GM23248 (cell line): ENCODE measurements around the gene POLRMT. TPM values are rescaled to one million over a fixed set of nuclear protein-coding genes. Genes with fewer than 3 reads are reported as not detected.
"Not testable (repeated sequence)": the region's sequence is repeated elsewhere in the genome, so short reads cannot be mapped to it uniquely, and the experiment has no call there.

Experiments
- DNase-seq: peaks from one replicate; pipeline ENCODE4 v3.0.0-alpha.2; 2015
- H2AFZ ChIP-seq: fragments of 200-600 bp; sonication (generic); 2 replicates; pipeline ENCODE4 v1.6.1; 2016; ENCODE audit warnings: antibody characterized with exemption
- H3F3A ChIP-seq: fragments of 200-600 bp; sonication (generic); 2 replicates; pipeline ENCODE4 v1.6.1; 2016; ENCODE audit warnings: mild to moderate bottlenecking, antibody characterized with exemption, mixed run types; ENCODE audit not compliant: insufficient read depth
- H3K27ac ChIP-seq: fragments of 200-600 bp; sonication (generic); 2 replicates; pipeline ENCODE4 v1.5.1; 2016; ENCODE audit warnings: mild to moderate bottlenecking
- H3K27me3 ChIP-seq: fragments of 200-600 bp; sonication (generic); replicated peaks from 2 replicates; pipeline ENCODE4 v1.6.1; 2016; ENCODE audit warnings: mild to moderate bottlenecking; ENCODE audit not compliant: insufficient read depth
- H3K36me3 ChIP-seq: fragments of 200-600 bp; sonication (generic); 2 replicates; pipeline ENCODE4 v1.6.1; 2016; ENCODE audit warnings: low read depth, mild to moderate bottlenecking
- H3K4me1 ChIP-seq: fragments of 200-600 bp; sonication (generic); 2 replicates; pipeline ENCODE4 v1.6.1; 2016; ENCODE audit warnings: mild to moderate bottlenecking; ENCODE audit not compliant: insufficient read depth
- H3K4me2 ChIP-seq: fragments of 200-600 bp; sonication (generic); one replicate; pipeline ENCODE4 v1.6.1; 2016; ENCODE audit warnings: mild to moderate bottlenecking; ENCODE audit not compliant: unreplicated experiment
- H3K4me3 ChIP-seq: fragments of 200-600 bp; sonication (generic); 2 replicates; pipeline ENCODE4 v1.5.1; 2016; ENCODE audit warnings: mild to moderate bottlenecking
- H3K79me2 ChIP-seq: fragments of 200-600 bp; sonication (generic); 2 replicates; pipeline ENCODE4 v1.6.1; 2016; ENCODE audit warnings: mild to moderate bottlenecking; ENCODE audit not compliant: insufficient read depth
- H3K9ac ChIP-seq: fragments of 200-600 bp; sonication (generic); 2 replicates; pipeline ENCODE4 v1.6.1; 2016; ENCODE audit warnings: mild to moderate bottlenecking
- H3K9me2 ChIP-seq: fragments of 200-600 bp; sonication (generic); 2 replicates; pipeline ENCODE4 v1.6.1; 2016; ENCODE audit warnings: mixed run types, mild to moderate bottlenecking, moderate library complexity; ENCODE audit not compliant: insufficient read depth
- H3K9me3 ChIP-seq: fragments of 200-600 bp; sonication (generic); one replicate; pipeline ENCODE4 v1.6.1; 2017; ENCODE audit warnings: low read depth
- H4K20me1 ChIP-seq: fragments of 200-600 bp; sonication (generic); 2 replicates; pipeline ENCODE4 v1.6.0; 2016; ENCODE audit not compliant: insufficient read depth
- EZH2 ChIP-seq: fragments of 200-600 bp; sonication (generic); IDR thresholded peaks from 2 replicates; pipeline ENCODE4 v1.6.1; 2018; ENCODE audit warnings: antibody characterized with exemption, mild to moderate bottlenecking; ENCODE audit not compliant: insufficient read depth, poor library complexity, severe bottlenecking
- EZH2phosphoT487 ChIP-seq: fragments of 200-600 bp; sonication (generic); IDR thresholded peaks from 2 replicates; pipeline ENCODE4 v1.6.1; 2018; ENCODE audit warnings: antibody characterized with exemption, moderate library complexity, mild to moderate bottlenecking, low read depth; ENCODE audit not compliant: insufficient read depth
- WGBS, 2 experiments: methylation state at CpG; one replicate each; pipeline ENCODE4 v1.1.6; 2015 to 2017; ENCODE audit warnings: low lambda C conversion rate in 2 of 2, low coverage in 1 of 2; ENCODE audit errors: missing lambda C conversion rate in 2 of 2; 5-methylcytosine and 5-hydroxymethylcytosine counted together
- in situ Hi-C: fragments of 300-500 bp; cut with MboI; formaldehyde crosslinking; loops from 2 replicates; pipeline ENCODE4 v1.15.0; 2020
- polyA plus RNA-seq: library from polyadenylated mRNA; unstranded; fragments of >200 nt; fragmentation: Nextera tagmentation; extraction: Ambion mirVana; gene quantifications from 2 replicates; pipeline ENCODE4 v1.2.1, GENCODE V29; 2016
- total RNA-seq: library from RNA; depleted of rRNA; stranded (reverse); fragments of >200 nt; shearing (Covaris generic); gene quantifications from 2 replicates; pipeline ENCODE4 v1.2.3, GENCODE V29; 2014

The POLRMT gene
- total and polyA plus RNA-seq, 2 experiments from 2014 or later = 23.6 to 36.2 TPM

DNA sequence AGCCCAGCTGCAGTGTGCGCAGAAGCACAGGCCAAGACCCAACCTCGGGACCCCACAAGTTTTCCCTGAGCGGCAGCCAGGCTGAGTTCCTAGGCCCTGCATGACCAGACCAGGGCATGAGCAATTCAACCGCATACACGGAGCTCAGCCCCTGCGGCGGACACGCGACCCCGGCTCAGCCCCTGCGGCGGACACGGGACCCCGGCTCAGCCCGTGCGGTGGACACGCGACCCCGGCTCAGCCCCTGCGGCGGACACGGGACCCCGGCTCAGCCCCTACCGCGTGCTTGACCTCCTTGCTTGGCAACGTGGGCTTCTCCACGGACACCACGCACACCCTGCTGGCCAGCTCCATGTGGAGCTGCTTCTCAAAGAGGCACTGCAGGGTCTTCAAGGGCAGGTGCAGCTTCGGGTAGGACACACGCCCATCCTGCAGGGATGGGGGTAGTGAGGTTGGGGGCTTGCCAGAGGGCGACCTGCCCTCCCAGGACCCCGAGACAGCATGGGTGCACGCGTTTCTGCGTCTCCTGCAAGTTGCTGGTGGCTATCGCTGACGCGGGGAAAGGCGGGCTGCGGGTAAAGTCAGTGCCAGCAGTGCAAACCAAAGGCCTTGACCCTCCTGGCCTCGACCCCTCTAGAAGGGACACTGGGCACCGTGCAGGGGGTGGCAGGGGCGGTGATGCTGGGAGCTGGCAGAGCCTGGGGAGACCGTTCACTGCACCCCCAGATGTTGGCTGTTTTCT lies 10.0 kb downstream of the POLRMT start:
- no peak for DNase-seq
- in situ Hi-C loops = no loop called here
- peaks cover 3% of the 10 kb centered on the region; the same call in 1 of the 2 replicates for H3K36me3 ChIP-seq
- H3F3A ChIP-seq = no peaks in the 10 kb centered on the region
- WGBS, 2 experiments = 89 to 90% methylated on average over 25 to 44 of the region's 44 CpGs
- no peaks in the 10 kb centered on the region for H3K9me3 ChIP-seq
- H3K27ac ChIP-seq = no peak overlapping the region
- no peaks in the 10 kb centered on the region for H3K4me1 ChIP-seq
- H3K4me3 ChIP-seq = no peak overlapping the region
- no peak overlapping the region for H3K9ac ChIP-seq
- H3K9me2 ChIP-seq = no peaks in the 10 kb centered on the region
- H2AFZ ChIP-seq = no peak overlapping the region
- H3K4me2 ChIP-seq = no peak overlapping the region
- H3K79me2 ChIP-seq = peaks cover 5% of the 10 kb centered on the region; the same call in 1 of the 2 replicates
- H4K20me1 ChIP-seq = no peaks in the 10 kb centered on the region
- no peak for TF ChIP-seq EZH2
- TF ChIP-seq EZH2phosphoT487 = no peak
- H3K27me3 ChIP-seq = no peaks in the 10 kb centered on the region

- H3K36me3 ChIP-seq = no peaks in the 10 kb centered on the region
- H3K4me3 ChIP-seq = no peak overlapping the region
- no peak for DNase-seq
- no peak overlapping the region for H2AFZ ChIP-seq
- TF ChIP-seq EZH2 = no peak
- no peak for TF ChIP-seq EZH2phosphoT487
- H3K79me2 ChIP-seq = peaks cover 5% of the 10 kb centered on the region; the same call in 1 of the 2 replicates
- no peaks in the 10 kb centered on the region for H3K27me3 ChIP-seq
- no peaks in the 10 kb centered on the region for H3K9me2 ChIP-seq
- H3K4me2 ChIP-seq = no peak overlapping the region
- no peak overlapping the region for H3K9ac ChIP-seq
- no peaks in the 10 kb centered on the region for H3K9me3 ChIP-seq
- H3K27ac ChIP-seq = no peak overlapping the region
- in situ Hi-C loops = no loop called here
- no peaks in the 10 kb centered on the region for H3K4me1 ChIP-seq
- no peaks in the 10 kb centered on the region for H4K20me1 ChIP-seq
- 94 to 95% methylated on average over 36 to 37 of the region's 37 CpGs for WGBS, 2 experiments
- no peaks in the 10 kb centered on the region for H3F3A ChIP-seq
Measured at GRCh38 chr19:622666-623065, 10.7 kb downstream of the POLRMT start.

GRCh38 chr19:621819-622218 lies 11.5 kb downstream of the POLRMT start:
- H3F3A ChIP-seq = no peaks in the 10 kb centered on the region
- no peaks in the 10 kb centered on the region for H3K27me3 ChIP-seq
- H3K4me1 ChIP-seq = no peaks in the 10 kb centered on the region
- H3K36me3 ChIP-seq = no peaks in the 10 kb centered on the region
- H2AFZ ChIP-seq = no peak overlapping the region
- in situ Hi-C loops = no loop called here
- no peaks in the 10 kb centered on the region for H3K9me2 ChIP-seq
- WGBS, 2 experiments = 92 to 93% methylated on average over 24 of the region's 24 CpGs
- no peak overlapping the region for H3K9ac ChIP-seq
- no peak overlapping the region for H3K4me3 ChIP-seq
- DNase-seq = no peak
- H4K20me1 ChIP-seq = no peaks in the 10 kb centered on the region
- H3K9me3 ChIP-seq = no peaks in the 10 kb centered on the region
- H3K27ac ChIP-seq = no peak overlapping the region
- H3K4me2 ChIP-seq = no peak overlapping the region
- no peaks in the 10 kb centered on the region for H3K79me2 ChIP-seq
- no peak for TF ChIP-seq EZH2
- TF ChIP-seq EZH2phosphoT487 = no peak

- H3K4me2 ChIP-seq, H3K79me2 ChIP-seq, H4K20me1 ChIP-seq, H3K27ac ChIP-seq, H3K9me3 ChIP-seq, H3K9ac ChIP-seq, H3K36me3 ChIP-seq, in situ Hi-C loops, H3F3A ChIP-seq, H2AFZ ChIP-seq, H3K4me3 ChIP-seq, H3K4me1 ChIP-seq, H3K27me3 ChIP-seq, H3K9me2 ChIP-seq, DNase-seq: not testable (repeated sequence)
- WGBS, 2 experiments = 97 to 98% methylated on average over 23 to 48 of the region's 48 CpGs
Measured at GRCh38 chr19:621191-621590, 12.1 kb downstream of the POLRMT start.
